ENCODE data around the gene CHRNA4.
"Not testable (repeated sequence)": the region's sequence is repeated elsewhere in the genome, so short reads cannot be mapped to it uniquely, and the experiment has no call there.

The CHRNA4 gene

GRCh38 chr20:63384336-63384735 lies 23.2 kb upstream of the CHRNA4 start:
- no CpG with 5 or more reads among the region's 18 CpGs for WGBS (ENCODE audit: insufficient coverage, insufficient read length)

GRCh38 chr20:63383556-63383955 lies 22.4 kb upstream of the CHRNA4 start:
- Histone ChIP-seq H3K27me3 (ENCODE audit: control insufficient read depth, insufficient read depth, low read length) (no peaks in the 10 kb centered on the region), H3K27ac (ENCODE audit: low read length) (no peak overlapping the region), H3K36me3 (ENCODE audit: control insufficient read depth, insufficient read depth, low read length) (no peaks in the 10 kb centered on the region), H3K4me1 (ENCODE audit: control insufficient read depth, insufficient read depth, low read length) (peaks cover 3% of the 10 kb centered on the region; the same call in 1 of the 2 replicates), H3K4me3 (ENCODE audit: low read length) (no peak overlapping the region), H3K9me3 (ENCODE audit: control insufficient read depth, insufficient read depth, low read length) (no peaks in the 10 kb centered on the region)
- DNase-seq (ENCODE audit: low read depth, low spot score): no peak
- WGBS (ENCODE audit: insufficient coverage, insufficient read length): no CpG with 5 or more reads among the region's 11 CpGs

More at GRCh38 chr20:63384336-63384735, 23.2 kb upstream of the CHRNA4 start:
- DNase-seq (ENCODE audit: low read depth, low spot score): no peak
- Histone ChIP-seq H3K4me1 (ENCODE audit: control insufficient read depth, insufficient read depth, low read length) (peaks cover 3% of the 10 kb centered on the region; the same call in 1 of the 2 replicates), H3K4me3 (ENCODE audit: low read length) (no peak overlapping the region), H3K36me3 (ENCODE audit: control insufficient read depth, insufficient read depth, low read length) (no peaks in the 10 kb centered on the region), H3K27me3 (ENCODE audit: control insufficient read depth, insufficient read depth, low read length) (no peaks in the 10 kb centered on the region), H3K27ac (ENCODE audit: low read length) (no peak overlapping the region), H3K9me3 (ENCODE audit: control insufficient read depth, insufficient read depth, low read length) (no peaks in the 10 kb centered on the region)

GRCh38 chr20:63382551-63383300 lies 21.6 kb upstream of the CHRNA4 start:
- Histone ChIP-seq H3K4me1 (ENCODE audit: control insufficient read depth, insufficient read depth, low read length) (peaks cover 3% of the 10 kb centered on the region; the same call in 1 of the 2 replicates), H3K36me3 (ENCODE audit: control insufficient read depth, insufficient read depth, low read length) (no peaks in the 10 kb centered on the region), H3K9me3 (ENCODE audit: control insufficient read depth, insufficient read depth, low read length) (no peaks in the 10 kb centered on the region), H3K4me3 (ENCODE audit: low read length) (no peak overlapping the region), H3K27me3 (ENCODE audit: control insufficient read depth, insufficient read depth, low read length) (no peaks in the 10 kb centered on the region), H3K27ac (ENCODE audit: low read length) (no peak overlapping the region)
- no peak for DNase-seq (ENCODE audit: low read depth, low spot score)
- WGBS (ENCODE audit: insufficient coverage, insufficient read length): no CpG with 5 or more reads among the region's 17 CpGs

DNA sequence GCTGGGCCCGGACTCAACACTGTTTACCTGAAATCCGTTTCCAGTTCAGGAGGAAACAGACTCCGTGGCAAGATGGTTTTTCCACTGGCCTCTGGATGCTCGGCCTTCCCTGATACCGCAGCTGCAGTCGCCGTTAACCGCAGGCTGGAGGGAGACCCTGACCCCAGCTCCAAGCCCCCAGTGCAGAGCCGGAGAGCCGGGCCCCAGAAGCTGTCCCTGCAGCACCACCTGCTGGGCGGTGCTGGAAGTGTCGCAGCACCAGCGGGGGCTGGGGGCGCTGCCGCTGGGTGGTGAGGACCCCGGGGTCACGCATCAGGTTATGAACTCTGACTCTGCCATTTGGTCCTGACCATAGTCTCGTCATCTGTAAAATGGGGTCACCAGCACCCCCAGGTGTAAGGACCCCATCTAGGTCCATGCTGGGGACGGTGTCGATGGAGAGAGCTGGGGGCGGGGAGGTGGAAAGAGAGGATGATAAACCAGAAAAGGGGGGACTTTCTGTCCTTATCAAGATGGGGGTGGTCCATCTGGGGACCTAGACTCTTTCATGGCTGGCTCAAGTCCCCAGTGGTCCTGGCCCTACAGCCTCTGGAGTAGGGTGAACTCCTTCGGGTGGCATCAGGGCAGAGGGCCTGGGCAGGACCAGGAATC lies 20.8 kb upstream of the CHRNA4 start:
- Histone ChIP-seq H3K27ac (ENCODE audit: low read length) (no peak overlapping the region), H3K4me3 (ENCODE audit: low read length) (no peak overlapping the region), H3K4me1 (ENCODE audit: control insufficient read depth, insufficient read depth, low read length) (peaks cover 7% of the 10 kb centered on the region; the same call in 1 of the 2 replicates), H3K9me3 (ENCODE audit: control insufficient read depth, insufficient read depth, low read length) (no peaks in the 10 kb centered on the region), H3K27me3 (ENCODE audit: control insufficient read depth, insufficient read depth, low read length) (no peaks in the 10 kb centered on the region), H3K36me3 (ENCODE audit: control insufficient read depth, insufficient read depth, low read length) (no peaks in the 10 kb centered on the region)
- no peak for DNase-seq (ENCODE audit: low read depth, low spot score)
- whole genome bisulfite sequencing (ENCODE audit: insufficient coverage, insufficient read length): no CpG with 5 or more reads among the region's 22 CpGs

DNA sequence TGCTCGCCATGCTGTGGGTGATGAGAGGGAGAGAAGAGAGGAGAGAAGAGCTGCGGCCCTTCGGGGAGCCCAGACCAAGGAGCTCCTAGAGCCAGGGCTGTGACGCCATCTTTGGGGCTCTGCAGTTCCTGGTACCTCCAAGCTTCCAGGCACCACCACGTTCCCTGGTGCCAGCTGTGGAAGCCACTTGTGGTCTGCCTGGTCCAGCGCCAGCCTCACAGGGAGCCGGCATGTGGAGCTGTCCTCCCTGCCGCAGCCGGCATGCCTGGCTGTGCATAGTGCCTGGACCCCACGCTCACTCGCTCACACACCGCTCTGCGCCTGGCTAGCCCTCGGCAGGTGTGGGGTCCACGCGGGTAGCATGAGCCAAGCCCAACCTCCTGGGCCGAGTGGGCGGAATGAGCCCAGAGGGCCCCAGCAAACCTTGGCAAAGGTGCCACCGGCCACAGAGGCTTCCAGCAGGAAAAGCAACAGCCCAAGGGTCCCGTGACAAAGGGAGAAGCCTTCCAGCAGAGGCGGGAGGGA lies 19.3 kb upstream of the CHRNA4 start:
- no peaks in the 10 kb centered on the region for H3K27me3 ChIP-seq (ENCODE audit: control insufficient read depth, insufficient read depth, low read length)
- WGBS (ENCODE audit: insufficient coverage, insufficient read length): no CpG with 5 or more reads among the region's 21 CpGs
- H3K4me3 ChIP-seq (ENCODE audit: low read length): no peak overlapping the region
- peaks cover 7% of the 10 kb centered on the region; the same call in 1 of the 2 replicates for H3K4me1 ChIP-seq (ENCODE audit: control insufficient read depth, insufficient read depth, low read length)
- no peaks in the 10 kb centered on the region for H3K36me3 ChIP-seq (ENCODE audit: control insufficient read depth, insufficient read depth, low read length)
- H3K9me3 ChIP-seq (ENCODE audit: control insufficient read depth, insufficient read depth, low read length): no peaks in the 10 kb centered on the region
- no peak for DNase-seq (ENCODE audit: low read depth, low spot score)
- no peak overlapping the region for H3K27ac ChIP-seq (ENCODE audit: low read length)

DNA sequence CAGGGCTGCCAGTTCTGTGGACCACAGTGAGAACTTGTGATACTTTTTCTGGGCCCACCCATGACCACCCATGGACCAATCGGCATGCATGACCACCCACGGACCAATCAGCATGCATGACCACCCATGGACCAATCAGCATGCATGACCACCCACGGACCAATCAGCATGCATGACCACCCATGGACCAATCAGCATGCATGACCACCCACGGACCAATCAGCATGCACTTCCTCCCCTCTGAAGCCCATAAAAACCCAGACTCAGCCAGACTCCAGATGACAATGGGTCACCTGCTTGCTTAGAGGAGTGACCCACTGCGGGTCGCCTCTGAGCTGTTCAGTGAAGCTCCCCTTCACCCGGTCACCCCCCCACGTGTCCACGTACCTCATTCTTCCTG lies 18.7 kb upstream of the CHRNA4 start:
- not testable (repeated sequence) for H3K4me3 ChIP-seq (ENCODE audit: low read length); H3K4me1 ChIP-seq (ENCODE audit: control insufficient read depth, insufficient read depth, low read length); H3K27ac ChIP-seq (ENCODE audit: low read length); H3K36me3 ChIP-seq (ENCODE audit: control insufficient read depth, insufficient read depth, low read length); H3K9me3 ChIP-seq (ENCODE audit: control insufficient read depth, insufficient read depth, low read length); H3K27me3 ChIP-seq (ENCODE audit: control insufficient read depth, insufficient read depth, low read length); DNase-seq (ENCODE audit: low read depth, low spot score)
- WGBS (ENCODE audit: insufficient coverage, insufficient read length): no CpG with 5 or more reads among the region's 9 CpGs

GRCh38 chr20:63379296-63379695 lies 18.1 kb upstream of the CHRNA4 start:
- no peaks in the 10 kb centered on the region for H3K27me3 ChIP-seq (ENCODE audit: control insufficient read depth, insufficient read depth, low read length)
- no peak overlapping the region for H3K27ac ChIP-seq (ENCODE audit: low read length)
- WGBS (ENCODE audit: insufficient coverage, insufficient read length): no CpG with 5 or more reads among the region's 11 CpGs

GRCh38 chr20:63378626-63379025 lies 17.5 kb upstream of the CHRNA4 start:
- no peak overlapping the region for H3K27ac ChIP-seq (ENCODE audit: low read length)
- peaks cover 7% of the 10 kb centered on the region; the same call in 1 of the 2 replicates for H3K4me1 ChIP-seq (ENCODE audit: control insufficient read depth, insufficient read depth, low read length)
- no peaks in the 10 kb centered on the region for H3K9me3 ChIP-seq (ENCODE audit: control insufficient read depth, insufficient read depth, low read length)
- no peak overlapping the region for H3K4me3 ChIP-seq (ENCODE audit: low read length)
- H3K36me3 ChIP-seq (ENCODE audit: control insufficient read depth, insufficient read depth, low read length): no peaks in the 10 kb centered on the region
- no peak for DNase-seq (ENCODE audit: low read depth, low spot score)
- whole genome bisulfite sequencing (ENCODE audit: insufficient coverage, insufficient read length): no CpG with 5 or more reads among the region's 12 CpGs
- no peaks in the 10 kb centered on the region for H3K27me3 ChIP-seq (ENCODE audit: control insufficient read depth, insufficient read depth, low read length)

More at GRCh38 chr20:63379296-63379695, 18.1 kb upstream of the CHRNA4 start:
- Histone ChIP-seq H3K36me3 (ENCODE audit: control insufficient read depth, insufficient read depth, low read length) (no peaks in the 10 kb centered on the region), H3K9me3 (ENCODE audit: control insufficient read depth, insufficient read depth, low read length) (no peaks in the 10 kb centered on the region), H3K4me3 (ENCODE audit: low read length) (no peak overlapping the region), H3K4me1 (ENCODE audit: control insufficient read depth, insufficient read depth, low read length) (peaks cover 7% of the 10 kb centered on the region; the same call in 1 of the 2 replicates)
- no peak for DNase-seq (ENCODE audit: low read depth, low spot score)

DNA sequence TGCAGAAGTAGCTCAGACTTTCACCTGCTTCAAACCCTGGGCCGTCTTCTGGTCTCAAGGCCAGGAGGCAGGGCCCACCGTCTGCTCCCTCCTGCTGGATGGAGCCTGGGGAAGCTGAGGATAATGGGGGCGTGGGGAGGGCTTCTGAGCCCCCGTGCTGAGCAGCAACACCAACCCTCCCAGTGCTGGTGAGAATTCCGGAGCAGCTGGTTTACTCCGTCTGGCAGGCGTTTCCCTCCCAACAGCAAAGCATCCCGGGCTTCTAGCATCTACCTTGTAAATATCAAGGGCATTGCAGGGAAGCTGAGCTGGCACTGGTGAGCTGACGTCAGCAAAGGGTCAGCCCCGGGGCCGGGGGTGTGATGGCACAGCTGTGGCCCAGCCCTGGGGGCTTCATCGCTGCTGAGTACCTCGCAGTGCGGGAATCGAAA lies 16.8 kb upstream of the CHRNA4 start:
- Histone ChIP-seq H3K9me3 (ENCODE audit: control insufficient read depth, insufficient read depth, low read length) (no peaks in the 10 kb centered on the region), H3K27me3 (ENCODE audit: control insufficient read depth, insufficient read depth, low read length) (no peaks in the 10 kb centered on the region), H3K27ac (ENCODE audit: low read length) (no peak overlapping the region), H3K4me3 (ENCODE audit: low read length) (no peak overlapping the region), H3K36me3 (ENCODE audit: control insufficient read depth, insufficient read depth, low read length) (no peaks in the 10 kb centered on the region), H3K4me1 (ENCODE audit: control insufficient read depth, insufficient read depth, low read length) (peaks cover 5% of the 10 kb centered on the region; the same call in 1 of the 2 replicates)
- no CpG with 5 or more reads among the region's 15 CpGs for WGBS (ENCODE audit: insufficient coverage, insufficient read length)
- DNase-seq (ENCODE audit: low read depth, low spot score): no peak

GRCh38 chr20:63377256-63377941 lies 16.2 kb upstream of the CHRNA4 start:
- no peaks in the 10 kb centered on the region for H3K27me3 ChIP-seq (ENCODE audit: control insufficient read depth, insufficient read depth, low read length)
- H3K4me3 ChIP-seq (ENCODE audit: low read length): no peak overlapping the region
- H3K27ac ChIP-seq (ENCODE audit: low read length): no peak overlapping the region
- no peak for DNase-seq (ENCODE audit: low read depth, low spot score)
- no CpG with 5 or more reads among the region's 32 CpGs for WGBS (ENCODE audit: insufficient coverage, insufficient read length)
- H3K36me3 ChIP-seq (ENCODE audit: control insufficient read depth, insufficient read depth, low read length): no peaks in the 10 kb centered on the region
- H3K9me3 ChIP-seq (ENCODE audit: control insufficient read depth, insufficient read depth, low read length): no peaks in the 10 kb centered on the region
- H3K4me1 ChIP-seq (ENCODE audit: control insufficient read depth, insufficient read depth, low read length): peaks cover 5% of the 10 kb centered on the region; the same call in 1 of the 2 replicates
